ENCODE measurements around the gene LASP1NB.
A peak's percentile ranks its signal among the peaks of the same experiment; 100 is the strongest.

The LASP1NB gene

DNA sequence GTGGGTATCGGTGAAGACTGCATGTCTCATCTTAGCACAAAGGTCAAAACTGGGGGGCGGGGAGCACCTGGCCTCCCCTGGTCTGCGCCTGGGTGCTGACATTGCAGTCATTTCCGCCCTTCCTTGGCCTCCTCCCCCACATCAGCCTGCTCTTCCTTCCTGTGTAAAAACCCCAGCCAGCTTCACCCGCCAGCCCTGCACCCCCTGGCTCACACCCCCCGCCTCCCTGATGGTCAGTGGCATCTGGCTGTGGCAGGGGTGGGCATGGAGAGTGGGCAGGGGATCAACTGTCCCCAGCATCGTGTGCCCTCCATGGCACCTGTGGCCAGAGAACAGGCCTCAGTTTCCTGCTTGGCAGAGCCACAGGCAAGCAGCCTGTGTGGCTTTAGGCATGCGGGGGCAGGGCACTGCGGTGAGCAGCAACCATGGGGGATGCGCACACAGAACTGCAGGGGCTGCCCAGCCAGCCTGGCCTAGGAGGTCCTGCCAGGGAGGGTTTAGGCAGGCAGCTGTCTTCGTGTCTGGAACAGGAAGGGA lies 26.5 kb upstream of the LASP1NB start:
- TF ChIP-seq, protein P1, sequence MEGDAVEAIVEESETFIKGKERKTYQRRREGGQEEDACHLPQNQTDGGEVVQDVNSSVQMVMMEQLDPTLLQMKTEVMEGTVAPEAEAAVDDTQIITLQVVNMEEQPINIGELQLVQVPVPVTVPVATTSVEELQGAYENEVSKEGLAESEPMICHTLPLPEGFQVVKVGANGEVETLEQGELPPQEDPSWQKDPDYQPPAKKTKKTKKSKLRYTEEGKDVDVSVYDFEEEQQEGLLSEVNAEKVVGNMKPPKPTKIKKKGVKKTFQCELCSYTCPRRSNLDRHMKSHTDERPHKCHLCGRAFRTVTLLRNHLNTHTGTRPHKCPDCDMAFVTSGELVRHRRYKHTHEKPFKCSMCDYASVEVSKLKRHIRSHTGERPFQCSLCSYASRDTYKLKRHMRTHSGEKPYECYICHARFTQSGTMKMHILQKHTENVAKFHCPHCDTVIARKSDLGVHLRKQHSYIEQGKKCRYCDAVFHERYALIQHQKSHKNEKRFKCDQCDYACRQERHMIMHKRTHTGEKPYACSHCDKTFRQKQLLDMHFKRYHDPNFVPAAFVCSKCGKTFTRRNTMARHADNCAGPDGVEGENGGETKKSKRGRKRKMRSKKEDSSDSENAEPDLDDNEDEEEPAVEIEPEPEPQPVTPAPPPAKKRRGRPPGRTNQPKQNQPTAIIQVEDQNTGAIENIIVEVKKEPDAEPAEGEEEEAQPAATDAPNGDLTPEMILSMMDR (IDR thresholded peaks at IDR 0.05; ENCODE audit: control extremely low read depth, extremely low read depth, low read depth, missing control alignments): no peak
- DNase-seq (ENCODE audit: extremely low spot score): peak; percentile 95
- ChIA-PET CTCF (interaction anchor here (0.8 to 3.3 kb wide), 5 partner anchors 8 to 26 kb away, joined by 3 to 9 read pairs (median 4); no protein-coding TSS in a partner anchor), POLR2A (interaction anchor here (0.7 to 1.4 kb wide), 3 partner anchors 11 to 45 kb away, joined by 3 to 4 read pairs (median 3); partner anchors contain the start of gene LASP1)

DNA sequence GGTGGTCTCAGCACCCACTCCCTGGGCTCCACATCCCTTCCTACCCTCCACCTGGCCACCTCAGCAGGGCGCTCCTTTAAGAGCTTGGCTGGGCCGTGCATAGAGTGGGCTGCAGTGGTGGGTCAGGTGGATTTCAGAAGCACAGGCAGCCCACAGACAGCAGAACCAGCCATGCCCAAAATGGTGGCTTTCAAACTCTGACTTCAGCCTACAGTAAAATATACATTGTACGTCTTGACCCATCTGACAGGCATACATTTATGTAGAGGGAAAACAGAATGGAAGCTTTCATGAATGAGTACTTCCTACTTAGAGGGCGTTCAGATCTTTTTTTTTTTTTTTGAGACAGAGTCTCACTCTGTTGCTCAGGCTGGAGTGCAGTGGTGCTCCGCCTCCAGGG lies 26.0 kb upstream of the LASP1NB start:
- no peak for DNase-seq (ENCODE audit: extremely low spot score)
- ChIA-PET CTCF (interaction anchor here (0.8 to 3.3 kb wide), 4 partner anchors 14 to 27 kb away, joined by 3 to 9 read pairs (median 4); no protein-coding TSS in a partner anchor), POLR2A (interaction anchor here (0.7 to 1.2 kb wide), 2 partner anchors 11 to 30 kb away, joined by 3 to 4 read pairs; partner anchors contain the start of gene LASP1)
- TF ChIP-seq, protein P1 (IDR thresholded peaks at IDR 0.05; ENCODE audit: control extremely low read depth, extremely low read depth, low read depth, missing control alignments): no peak

DNA sequence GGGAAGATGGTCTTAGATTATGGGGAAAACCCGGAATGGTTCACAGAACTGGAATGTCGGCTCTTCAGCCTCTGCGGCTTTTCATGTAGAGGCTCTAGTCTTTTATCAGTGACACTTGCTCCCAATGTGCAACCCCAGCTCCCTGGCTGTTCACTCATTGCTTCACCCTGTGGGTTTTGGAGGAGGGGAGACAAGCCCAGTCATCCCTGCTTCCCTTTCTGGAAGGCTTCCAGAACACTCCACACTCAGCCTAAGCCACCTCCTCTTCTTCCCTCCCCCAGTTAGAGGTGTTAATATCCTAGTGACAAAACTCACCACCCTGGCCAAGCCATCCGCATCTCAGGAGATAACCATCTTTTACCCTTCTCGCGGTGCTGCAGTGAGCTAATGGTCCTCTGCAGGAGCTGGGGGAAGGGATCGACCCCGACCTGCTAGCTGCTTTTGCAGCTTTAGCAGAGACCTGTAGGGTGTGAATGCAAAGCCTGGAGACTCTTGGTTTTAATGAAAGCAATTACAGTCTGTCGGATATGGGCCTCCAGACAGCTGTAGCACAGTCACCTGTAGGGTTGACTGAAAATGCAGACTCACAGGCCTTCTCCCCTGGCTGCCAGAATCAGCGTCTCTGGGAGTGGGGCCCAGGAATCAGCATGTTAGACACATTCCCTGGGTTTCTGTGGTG lies 24.3 kb upstream of the LASP1NB start:
- CTCF ChIA-PET: no interaction called here
- TF ChIP-seq, protein P1 (IDR thresholded peaks at IDR 0.05; ENCODE audit: control extremely low read depth, extremely low read depth, low read depth, missing control alignments): no peak
- no peak for DNase-seq (ENCODE audit: extremely low spot score)
- POLR2A ChIA-PET: no interaction called here

DNA sequence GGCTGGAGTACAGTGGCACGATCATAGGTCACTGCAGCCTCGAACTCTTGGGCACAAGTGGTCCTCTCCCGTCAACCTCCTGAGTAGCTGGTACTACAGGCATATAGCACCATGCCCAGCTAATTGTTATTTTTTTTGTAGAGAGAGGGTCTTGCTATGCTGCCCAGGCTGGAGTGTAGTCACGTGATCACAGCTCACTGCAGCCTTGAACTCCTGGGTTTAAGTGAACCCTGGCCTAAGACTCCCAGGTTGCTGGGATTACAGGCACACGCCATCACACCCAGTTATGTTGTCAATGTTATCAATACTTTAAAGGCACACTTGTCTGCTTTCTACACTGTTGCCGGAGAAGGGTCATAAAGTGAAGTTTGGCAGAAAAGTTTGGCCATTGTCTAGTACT lies 22.0 kb upstream of the LASP1NB start:
- ChIA-PET CTCF (interaction anchor here (1.5 to 1.8 kb wide), 3 partner anchors 20 to 250 kb away, joined by 4 read pairs; no protein-coding TSS in a partner anchor), POLR2A (interaction anchor here (0.7 kb wide), 1 partner anchor 15 kb away, joined by 3 read pairs; no protein-coding TSS in a partner anchor)
- DNase-seq (ENCODE audit: extremely low spot score): no peak
- TF ChIP-seq, protein P1 (IDR thresholded peaks at IDR 0.05; ENCODE audit: control extremely low read depth, extremely low read depth, low read depth, missing control alignments): no peak

DNA sequence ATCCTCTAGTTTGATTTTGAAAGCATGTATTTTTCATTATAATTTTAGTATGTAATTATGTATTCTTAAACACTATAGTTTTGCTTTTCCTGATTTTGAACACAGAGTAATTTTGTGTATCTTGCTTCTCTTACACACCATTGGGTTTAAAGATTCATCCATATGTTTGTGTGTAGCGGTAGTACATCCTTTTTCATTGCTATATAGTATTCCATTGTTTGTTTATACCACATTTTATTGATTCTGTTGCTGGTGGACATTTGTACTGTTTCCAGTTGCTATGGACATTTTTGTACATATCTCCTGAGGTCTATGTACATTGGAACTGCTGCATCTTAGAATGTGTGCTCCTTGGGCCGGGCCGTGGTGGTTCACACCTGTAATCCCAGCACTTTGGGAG lies 20.5 kb upstream of the LASP1NB start:
- TF ChIP-seq, protein P1 (IDR thresholded peaks at IDR 0.05; ENCODE audit: control extremely low read depth, extremely low read depth, low read depth, missing control alignments): no peak
- POLR2A ChIA-PET: no interaction called here
- DNase-seq (ENCODE audit: extremely low spot score): no peak
- CTCF ChIA-PET: interaction anchor here (1.8 kb wide), 1 partner anchor 248 kb away, joined by 4 read pairs; no protein-coding TSS in a partner anchor

DNA sequence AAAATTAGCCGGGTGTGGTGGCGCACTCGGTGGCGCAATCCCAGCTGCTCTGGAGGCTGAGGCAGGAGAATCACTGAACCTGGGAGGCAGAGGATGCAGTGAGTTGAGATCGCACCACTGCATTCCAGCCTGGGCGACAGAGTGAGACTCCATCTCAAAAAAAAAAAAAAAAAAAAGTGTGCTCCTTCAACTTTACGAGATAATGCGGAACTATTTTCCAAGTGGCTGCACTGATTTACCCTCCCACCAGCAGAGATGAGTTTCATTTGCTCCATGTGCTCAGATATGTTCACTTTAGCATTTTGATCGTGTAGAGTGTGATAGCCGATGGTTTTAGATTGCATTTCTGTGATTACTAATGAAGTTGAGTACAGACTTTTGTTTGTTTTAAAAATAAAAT lies 20.0 kb upstream of the LASP1NB start:
- POLR2A ChIA-PET: no interaction called here
- no peak for DNase-seq (ENCODE audit: extremely low spot score)
- TF ChIP-seq, protein P1 (IDR thresholded peaks at IDR 0.05; ENCODE audit: control extremely low read depth, extremely low read depth, low read depth, missing control alignments): no peak
- CTCF ChIA-PET: no interaction called here
